ENCODE measurements around the gene DHX30. TPM values are rescaled to one million over a fixed set of nuclear protein-coding genes. Genes with fewer than 3 reads are reported as not detected.

Gene DHX30
- total and polyA plus RNA-seq, 2 donors (not counting 1 experiment from before 2014, with no cell fraction given): 27.4 to 47.1 TPM

DNA sequence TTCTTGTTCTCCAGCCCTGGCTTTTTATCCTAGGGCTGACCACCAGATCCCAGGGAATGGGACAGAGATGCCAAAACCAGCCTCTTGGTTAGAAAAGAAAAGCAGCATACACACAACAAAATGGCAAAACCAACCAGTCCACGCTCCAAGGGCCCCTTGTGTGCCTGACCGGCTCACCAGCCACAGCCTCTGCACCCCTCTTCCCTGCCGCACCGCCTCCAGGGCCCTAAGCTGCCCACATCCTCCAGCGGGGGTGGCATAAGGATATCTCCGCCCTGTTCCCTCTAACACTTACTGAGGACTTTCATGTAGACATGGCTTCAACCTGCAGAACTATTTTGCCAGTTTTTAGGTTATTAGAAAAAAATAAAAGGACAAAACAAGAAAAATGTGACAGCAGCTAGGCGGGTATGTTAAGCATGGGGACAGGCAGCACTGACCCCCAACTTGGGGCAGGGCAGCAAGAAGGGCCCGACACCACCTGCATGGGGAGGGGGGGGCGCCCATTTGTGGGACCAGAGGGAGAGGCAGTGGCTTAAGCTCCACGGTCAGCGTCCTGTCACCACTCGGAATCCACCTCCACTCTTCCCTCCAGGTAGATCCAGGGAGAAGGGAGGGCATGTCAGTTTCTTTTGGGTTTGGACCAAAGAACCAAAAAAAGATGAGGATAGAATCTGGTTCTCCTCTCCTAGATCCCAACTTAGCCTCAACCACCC lies 49.1 kb downstream of the DHX30 start:
- Histone ChIP-seq H3K9ac (ENCODE audit: insufficient read depth, low read length) (no peak overlapping the region), H3K79me2 (ENCODE audit: control insufficient read depth, insufficient read depth, low read length) (no peaks in the 10 kb centered on the region), H3K27me3 (ENCODE audit: control insufficient read depth, insufficient read depth, low read length) (no peaks in the 10 kb centered on the region), H3K9me3 (ENCODE audit: control insufficient read depth, insufficient read depth, low read depth, low read length) (no peaks in the 10 kb centered on the region), H3K4me3 (replicated peaks in 1 of 4; ENCODE audit: control extremely low read depth in 1 of 4, insufficient read depth in 1 of 4, low read depth in 3 of 4, low read length in 4 of 4) (no peak overlapping the region), H3K36me3 (ENCODE audit: control insufficient read depth, insufficient read depth, low read length) (peaks cover 68% of the 10 kb centered on the region), H3K4me1 (ENCODE audit: control insufficient read depth, extremely low read depth, insufficient read depth, low read length) (no peaks in the 10 kb centered on the region), H3K27ac (ENCODE audit: insufficient read depth, low read length) (no peak overlapping the region), H3K4me2 (ENCODE audit: extremely low read depth, insufficient read depth, low read length) (no peak overlapping the region), H4K20me1 (ENCODE audit: control insufficient read depth, extremely low read depth, insufficient read depth, low read length) (no peaks in the 10 kb centered on the region), H2AFZ (ENCODE audit: low read length) (no peak overlapping the region)
- DNase-seq (ENCODE audit: low read depth in 2 of 2): no peak
- TF ChIP-seq, protein P1, sequence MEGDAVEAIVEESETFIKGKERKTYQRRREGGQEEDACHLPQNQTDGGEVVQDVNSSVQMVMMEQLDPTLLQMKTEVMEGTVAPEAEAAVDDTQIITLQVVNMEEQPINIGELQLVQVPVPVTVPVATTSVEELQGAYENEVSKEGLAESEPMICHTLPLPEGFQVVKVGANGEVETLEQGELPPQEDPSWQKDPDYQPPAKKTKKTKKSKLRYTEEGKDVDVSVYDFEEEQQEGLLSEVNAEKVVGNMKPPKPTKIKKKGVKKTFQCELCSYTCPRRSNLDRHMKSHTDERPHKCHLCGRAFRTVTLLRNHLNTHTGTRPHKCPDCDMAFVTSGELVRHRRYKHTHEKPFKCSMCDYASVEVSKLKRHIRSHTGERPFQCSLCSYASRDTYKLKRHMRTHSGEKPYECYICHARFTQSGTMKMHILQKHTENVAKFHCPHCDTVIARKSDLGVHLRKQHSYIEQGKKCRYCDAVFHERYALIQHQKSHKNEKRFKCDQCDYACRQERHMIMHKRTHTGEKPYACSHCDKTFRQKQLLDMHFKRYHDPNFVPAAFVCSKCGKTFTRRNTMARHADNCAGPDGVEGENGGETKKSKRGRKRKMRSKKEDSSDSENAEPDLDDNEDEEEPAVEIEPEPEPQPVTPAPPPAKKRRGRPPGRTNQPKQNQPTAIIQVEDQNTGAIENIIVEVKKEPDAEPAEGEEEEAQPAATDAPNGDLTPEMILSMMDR (conservative IDR thresholded peaks at IDR 0.05 in 1 of 2, IDR thresholded peaks at IDR 0.05 in 1 of 2; ENCODE audit: low read depth in 1 of 2, low read length in 2 of 2): no peak
- TF ChIP-seq EZH2 (IDR thresholded peaks at IDR 0.05; ENCODE audit: low read length, missing control alignments): no peak

DNA sequence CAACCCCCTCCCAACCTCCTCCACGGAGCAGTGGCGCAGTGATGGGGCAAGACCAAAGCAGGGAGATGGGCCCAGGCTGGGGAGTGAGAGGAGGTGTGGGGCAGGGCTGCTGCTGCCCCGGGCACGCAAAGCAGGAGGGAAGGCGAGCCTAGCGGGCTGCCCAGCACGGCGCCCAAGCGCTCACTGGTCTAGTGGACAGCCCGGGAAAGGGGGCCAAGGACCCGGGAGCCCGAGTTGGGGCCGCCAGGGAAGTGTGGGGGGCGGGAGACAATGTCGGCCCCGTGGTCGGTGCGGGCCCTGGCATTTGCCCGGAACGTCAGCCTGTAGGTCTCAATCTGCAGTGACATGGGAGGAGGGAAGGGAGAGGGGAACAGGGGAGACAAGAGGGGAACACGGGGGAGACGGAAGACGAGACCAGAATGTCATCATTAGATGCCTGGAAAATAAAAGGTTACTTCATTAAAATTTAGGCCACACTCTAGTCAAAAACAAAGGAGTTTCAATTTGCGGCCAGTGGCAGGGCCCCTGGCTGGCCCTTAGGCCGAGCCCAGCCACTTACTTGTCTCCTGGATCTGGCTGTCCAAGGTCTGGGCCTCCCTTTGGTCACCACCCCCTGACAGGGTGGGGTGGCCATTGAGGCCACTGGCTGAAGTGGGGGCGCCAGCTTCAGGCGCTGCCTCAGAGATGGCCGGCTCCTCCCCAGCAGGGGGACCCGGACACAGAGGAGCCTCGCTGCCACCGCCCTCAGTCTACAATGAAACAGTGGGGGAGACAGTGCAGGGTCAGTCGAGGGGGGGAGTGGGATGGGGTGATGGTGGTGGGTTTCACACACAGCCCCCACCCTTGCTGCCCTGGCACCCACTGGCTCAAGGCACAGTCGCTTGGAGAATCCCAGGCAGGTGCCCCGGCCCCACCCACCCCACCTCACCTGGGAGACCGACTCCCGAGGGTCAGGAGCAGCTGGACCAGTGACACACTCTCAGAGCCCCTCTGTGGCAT lies 50.0 kb downstream of the DHX30 start:
- Histone ChIP-seq H3K4me2 (ENCODE audit: extremely low read depth, insufficient read depth, low read length) (no peak overlapping the region), H3K4me1 (ENCODE audit: control insufficient read depth, extremely low read depth, insufficient read depth, low read length) (no peaks in the 10 kb centered on the region), H3K36me3 (ENCODE audit: control insufficient read depth, insufficient read depth, low read length) (peaks cover 62% of the 10 kb centered on the region), H3K79me2 (ENCODE audit: control insufficient read depth, insufficient read depth, low read length) (no peaks in the 10 kb centered on the region), H3K4me3 (replicated peaks in 1 of 4; ENCODE audit: control extremely low read depth in 1 of 4, insufficient read depth in 1 of 4, low read depth in 3 of 4, low read length in 4 of 4) (no peak overlapping the region), H4K20me1 (ENCODE audit: control insufficient read depth, extremely low read depth, insufficient read depth, low read length) (no peaks in the 10 kb centered on the region), H3K27ac (ENCODE audit: insufficient read depth, low read length) (no peak overlapping the region), H3K9me3 (ENCODE audit: control insufficient read depth, insufficient read depth, low read depth, low read length) (no peaks in the 10 kb centered on the region), H3K27me3 (ENCODE audit: control insufficient read depth, insufficient read depth, low read length) (no peaks in the 10 kb centered on the region), H3K9ac (ENCODE audit: insufficient read depth, low read length) (no peak overlapping the region), H2AFZ (ENCODE audit: low read length) (no peak overlapping the region)
- TF ChIP-seq EZH2 (IDR thresholded peaks at IDR 0.05; ENCODE audit: low read length, missing control alignments): no peak
- TF ChIP-seq, protein P1 (conservative IDR thresholded peaks at IDR 0.05 in 1 of 2, IDR thresholded peaks at IDR 0.05 in 1 of 2; ENCODE audit: low read depth in 1 of 2, low read length in 2 of 2): no peak
- no peak for DNase-seq (ENCODE audit: low read depth in 2 of 2)

DNA sequence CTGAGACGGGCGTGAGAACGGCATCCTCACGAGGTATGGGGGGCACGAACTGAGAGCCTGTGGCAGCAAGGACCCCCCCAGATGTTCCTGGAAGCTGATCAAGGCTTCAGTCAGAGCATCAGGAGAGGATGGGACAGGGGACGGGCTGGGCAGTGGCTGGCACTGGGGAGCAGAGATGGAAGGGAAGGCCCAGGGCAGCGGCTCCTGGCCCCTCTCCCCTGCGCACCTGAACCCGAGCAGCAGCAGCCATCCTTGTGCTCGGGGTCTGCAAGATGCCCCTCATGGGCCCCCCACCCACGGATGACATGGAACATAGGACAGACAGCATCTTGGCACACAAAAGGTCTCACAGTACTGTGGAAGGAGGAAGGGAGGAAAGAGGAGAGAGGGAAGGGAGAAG lies 51.3 kb downstream of the DHX30 start:
- H3K36me3 ChIP-seq (ENCODE audit: control insufficient read depth, insufficient read depth, low read length): peaks cover 54% of the 10 kb centered on the region

More for the DNA sequence above, 51.3 kb downstream of the DHX30 start:
- Histone ChIP-seq H3K4me2 (ENCODE audit: extremely low read depth, insufficient read depth, low read length) (no peak overlapping the region), H3K27me3 (ENCODE audit: control insufficient read depth, insufficient read depth, low read length) (no peaks in the 10 kb centered on the region), H4K20me1 (ENCODE audit: control insufficient read depth, extremely low read depth, insufficient read depth, low read length) (peaks cover 1% of the 10 kb centered on the region), H3K27ac (ENCODE audit: insufficient read depth, low read length) (no peak overlapping the region), H3K9ac (ENCODE audit: insufficient read depth, low read length) (no peak overlapping the region), H3K4me3 (replicated peaks in 1 of 4; ENCODE audit: control extremely low read depth in 1 of 4, insufficient read depth in 1 of 4, low read depth in 3 of 4, low read length in 4 of 4) (no peak overlapping the region), H3K79me2 (ENCODE audit: control insufficient read depth, insufficient read depth, low read length) (no peaks in the 10 kb centered on the region), H2AFZ (ENCODE audit: low read length) (no peak overlapping the region), H3K4me1 (ENCODE audit: control insufficient read depth, extremely low read depth, insufficient read depth, low read length) (no peaks in the 10 kb centered on the region), H3K9me3 (ENCODE audit: control insufficient read depth, insufficient read depth, low read depth, low read length) (no peaks in the 10 kb centered on the region)
- TF ChIP-seq EZH2 (IDR thresholded peaks at IDR 0.05; ENCODE audit: low read length, missing control alignments): no peak
- TF ChIP-seq, protein P1 (conservative IDR thresholded peaks at IDR 0.05 in 1 of 2, IDR thresholded peaks at IDR 0.05 in 1 of 2; ENCODE audit: low read depth in 1 of 2, low read length in 2 of 2): no peak
- no peak for DNase-seq (ENCODE audit: low read depth in 2 of 2)

All from fibroblast of lung (primary cell).